PFSK-1 (cell line): Measurements from ENCODE around the gene GLTP.

Experiments used
- FOXP2 ChIP-seq: optimal IDR thresholded peaks from 2 replicates; pipeline ENCODE3; 2011; ENCODE audit warnings: borderline replicate concordance, control low read depth, inconsistent platforms; ENCODE audit not compliant: insufficient read depth; ENCODE audit errors: extremely low read length, extremely low read depth
- POLR2AphosphoS5 ChIP-seq: IDR thresholded peaks from 2 replicates; pipeline ENCODE4 v1.6.1; 2012; ENCODE audit warnings: low read depth, mild to moderate bottlenecking, control low read depth, low read length, moderate library complexity
- SIN3A ChIP-seq: IDR thresholded peaks from 2 replicates; pipeline ENCODE4 v1.6.1; 2012; ENCODE audit warnings: mild to moderate bottlenecking, low read length, moderate library complexity, borderline replicate concordance; ENCODE audit not compliant: insufficient read depth
- TAF1 ChIP-seq: IDR thresholded peaks from 2 replicates; pipeline ENCODE4 v1.6.1; 2012; ENCODE audit warnings: low read length, control low read depth, borderline replicate concordance; ENCODE audit not compliant: insufficient read depth
- TF ChIP-seq, protein P1 (sequence below), 2 experiments: IDR thresholded peaks; 2 replicates each; pipeline versions ENCODE4 v1.6.1 to v1.8.0; 2011 to 2012; ENCODE audit warnings: low read depth in 2 of 2, low read length in 2 of 2, control low read depth in 1 of 2, inconsistent platforms in 1 of 2, mild to moderate bottlenecking in 1 of 2, moderate library complexity in 1 of 2; ENCODE audit not compliant: insufficient read depth in 1 of 2

GLTP gene

DNA sequence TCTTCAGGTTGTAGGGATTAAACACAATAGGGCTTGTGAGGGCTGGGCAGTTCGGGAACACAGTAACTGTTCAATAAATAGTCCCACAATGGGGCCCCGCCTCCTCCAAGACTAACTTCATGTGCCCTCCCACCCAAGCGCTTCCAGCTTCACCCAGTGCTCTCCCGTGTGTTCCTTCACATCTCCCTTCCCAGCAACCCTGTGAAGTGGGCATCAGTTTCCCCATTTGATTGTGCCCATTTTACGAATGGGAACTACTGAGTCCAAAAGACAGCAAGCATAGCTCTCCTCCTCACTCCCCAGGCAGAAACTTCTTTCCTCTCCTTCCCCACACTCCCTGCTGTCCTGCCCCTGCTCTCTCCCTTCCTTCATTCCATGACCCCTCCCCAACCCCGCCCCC, 40.9 kb downstream of the GLTP start:
- TF ChIP-seq, protein P1, sequence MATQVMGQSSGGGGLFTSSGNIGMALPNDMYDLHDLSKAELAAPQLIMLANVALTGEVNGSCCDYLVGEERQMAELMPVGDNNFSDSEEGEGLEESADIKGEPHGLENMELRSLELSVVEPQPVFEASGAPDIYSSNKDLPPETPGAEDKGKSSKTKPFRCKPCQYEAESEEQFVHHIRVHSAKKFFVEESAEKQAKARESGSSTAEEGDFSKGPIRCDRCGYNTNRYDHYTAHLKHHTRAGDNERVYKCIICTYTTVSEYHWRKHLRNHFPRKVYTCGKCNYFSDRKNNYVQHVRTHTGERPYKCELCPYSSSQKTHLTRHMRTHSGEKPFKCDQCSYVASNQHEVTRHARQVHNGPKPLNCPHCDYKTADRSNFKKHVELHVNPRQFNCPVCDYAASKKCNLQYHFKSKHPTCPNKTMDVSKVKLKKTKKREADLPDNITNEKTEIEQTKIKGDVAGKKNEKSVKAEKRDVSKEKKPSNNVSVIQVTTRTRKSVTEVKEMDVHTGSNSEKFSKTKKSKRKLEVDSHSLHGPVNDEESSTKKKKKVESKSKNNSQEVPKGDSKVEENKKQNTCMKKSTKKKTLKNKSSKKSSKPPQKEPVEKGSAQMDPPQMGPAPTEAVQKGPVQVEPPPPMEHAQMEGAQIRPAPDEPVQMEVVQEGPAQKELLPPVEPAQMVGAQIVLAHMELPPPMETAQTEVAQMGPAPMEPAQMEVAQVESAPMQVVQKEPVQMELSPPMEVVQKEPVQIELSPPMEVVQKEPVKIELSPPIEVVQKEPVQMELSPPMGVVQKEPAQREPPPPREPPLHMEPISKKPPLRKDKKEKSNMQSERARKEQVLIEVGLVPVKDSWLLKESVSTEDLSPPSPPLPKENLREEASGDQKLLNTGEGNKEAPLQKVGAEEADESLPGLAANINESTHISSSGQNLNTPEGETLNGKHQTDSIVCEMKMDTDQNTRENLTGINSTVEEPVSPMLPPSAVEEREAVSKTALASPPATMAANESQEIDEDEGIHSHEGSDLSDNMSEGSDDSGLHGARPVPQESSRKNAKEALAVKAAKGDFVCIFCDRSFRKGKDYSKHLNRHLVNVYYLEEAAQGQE (IDR thresholded peaks at IDR 0.05; ENCODE audit: insufficient read depth in 1 of 2, low read depth in 2 of 2, low read length in 2 of 2): no peak
- no peak for TF ChIP-seq FOXP2
- TF ChIP-seq POLR2AphosphoS5: no peak
- TF ChIP-seq TAF1: no peak
- no peak for TF ChIP-seq SIN3A

GRCh38 chr12:109836916-109837315, 43.4 kb downstream of the GLTP start:
- TF ChIP-seq TAF1: no peak
- TF ChIP-seq FOXP2: no peak
- TF ChIP-seq, protein P1 (IDR thresholded peaks at IDR 0.05; ENCODE audit: insufficient read depth in 1 of 2, low read depth in 2 of 2, low read length in 2 of 2): no peak
- TF ChIP-seq POLR2AphosphoS5: no peak
- TF ChIP-seq SIN3A: no peak

GRCh38 chr12:109835827-109836226, 44.5 kb downstream of the GLTP start:
- TF ChIP-seq, protein P1 (IDR thresholded peaks at IDR 0.05; ENCODE audit: insufficient read depth in 1 of 2, low read depth in 2 of 2, low read length in 2 of 2): no peak
- TF ChIP-seq FOXP2: no peak
- TF ChIP-seq SIN3A: no peak
- no peak for TF ChIP-seq TAF1
- no peak for TF ChIP-seq POLR2AphosphoS5

DNA sequence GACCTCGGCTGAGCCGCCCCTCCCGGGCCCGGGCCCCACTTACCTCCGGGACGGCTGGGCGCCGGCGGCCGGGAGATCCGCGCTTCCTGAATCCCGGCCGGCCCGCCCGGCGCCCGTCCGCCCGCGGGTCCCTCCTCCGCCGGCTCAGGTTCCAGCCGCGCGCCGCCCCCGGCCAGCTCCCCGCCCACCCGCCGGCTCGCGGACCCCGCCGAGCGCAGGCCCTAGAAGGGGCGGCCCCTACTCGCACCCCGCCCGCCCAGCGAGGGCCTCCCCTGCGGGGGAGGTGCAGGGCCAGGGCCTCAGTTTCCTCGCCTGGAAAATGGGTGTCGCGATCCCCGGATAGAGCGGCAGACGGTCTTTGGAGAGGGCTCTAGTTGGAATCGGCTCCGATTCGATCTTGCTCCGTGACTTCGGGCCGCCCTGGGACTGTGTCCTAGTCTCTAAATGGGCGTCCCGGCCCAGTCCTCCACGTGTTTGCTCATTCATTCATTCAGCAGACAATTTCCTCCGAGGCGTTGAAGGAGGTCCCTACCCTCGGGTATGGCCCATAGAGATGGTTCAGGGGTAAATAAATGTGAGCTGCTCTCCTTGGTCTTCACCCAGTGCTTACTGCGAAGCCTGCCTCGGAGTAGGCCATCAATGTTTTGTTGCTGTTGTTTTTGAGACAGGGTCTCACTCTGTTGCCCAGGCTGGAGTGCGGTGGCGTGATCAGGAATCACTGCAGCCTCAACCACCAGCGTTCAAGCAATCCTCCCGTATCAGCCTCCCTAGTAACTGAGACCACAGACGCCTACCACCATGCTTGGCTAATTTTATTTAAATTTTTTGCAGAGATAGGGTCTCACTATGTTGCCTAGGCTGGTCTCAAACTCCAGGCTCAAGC, 46.8 kb downstream of the GLTP start, which contains the start of gene TRPV4:
TSS of gene TRPV4 (minus strand) at position 92 of the 883 bp plus-strand sequence. CDS start 18,602 bp downstream, outside the sequence.
- TF ChIP-seq FOXP2 (no peak), POLR2AphosphoS5 (no peak), SIN3A (no peak), TAF1 (no peak)
- TF ChIP-seq, protein P1 (IDR thresholded peaks at IDR 0.05; ENCODE audit: insufficient read depth in 1 of 2, low read depth in 2 of 2, low read length in 2 of 2): no peak
